Panc1 (cell line): ENCODE results near the gene NHSL1. TPM values are rescaled to one million over a fixed set of nuclear protein-coding genes. Genes with fewer than 3 reads are reported as not detected.
A peak's percentile ranks its signal among the peaks of the same experiment; 100 is the strongest.

Source experiments
- ATAC-seq: fragments of 200-7000 bp; cut with Tn5 transposase; 2 replicates; pipeline ENCODE4 v1.9.1; 2020; ENCODE audit warnings: mild to moderate bottlenecking, moderate library complexity
- BruUV-seq: library from RNA; stranded (reverse); fragments of 400-500 nt; replicated peaks from 2 replicates; lab custom pipeline; 2021; lab: Mats Ljungman, UMichigan
- CTCF ChIA-PET: fragments of 300-600 bp; sonication (Branson Sonifier 250); formaldehyde crosslinking; loops from one replicate; lab custom pipeline; 2022; ENCODE audit warnings: antibody characterized with exemption; lab: Charles Lee
- POLR2A ChIA-PET: fragments of 300-600 bp; sonication (Branson Sonifier 250); formaldehyde crosslinking; loops from one replicate; lab custom pipeline; 2022; ENCODE audit warnings: antibody characterized with exemption; lab: Charles Lee
- DNase-seq: peaks from one replicate; pipeline ENCODE4 v3.0.0-alpha.2; 2010; ENCODE audit warnings: low read depth, low spot score
- H3K27ac ChIP-seq: 2 replicates; pipeline ENCODE4 v1.5.1; 2011; ENCODE audit warnings: mild to moderate bottlenecking, low read length, inconsistent platforms
- H3K27me3 ChIP-seq: fragments of 200-500 bp; sonication (Bioruptor generic); 2 replicates; pipeline ENCODE4 v1.6.0; 2014; ENCODE audit warnings: low read length, inconsistent platforms; ENCODE audit not compliant: control insufficient read depth, insufficient read depth
- H3K36me3 ChIP-seq: fragments of 200-500 bp; sonication (Bioruptor generic); 2 replicates; pipeline ENCODE4 v1.5.1; 2014; ENCODE audit warnings: inconsistent platforms, mild to moderate bottlenecking, low read length, moderate library complexity; ENCODE audit not compliant: control insufficient read depth, insufficient read depth
- H3K4me1 ChIP-seq: 2 replicates; pipeline ENCODE4 v1.5.1; 2011; ENCODE audit warnings: inconsistent platforms, mild to moderate bottlenecking, low read length, moderate library complexity; ENCODE audit not compliant: control insufficient read depth, insufficient read depth
- H3K4me3 ChIP-seq, 2 experiments: 2 replicates each; pipeline ENCODE4 v1.5.1; 2011 to 2012; ENCODE audit warnings: low read depth in 2 of 2, low read length in 2 of 2, mild to moderate bottlenecking in 2 of 2, inconsistent platforms in 1 of 2, moderate library complexity in 1 of 2
- H3K9me3 ChIP-seq: fragments of 200-500 bp; sonication (Bioruptor generic); 2 replicates; pipeline ENCODE4 v1.5.1; 2014; ENCODE audit warnings: low read depth, mild to moderate bottlenecking, inconsistent platforms, low read length, moderate library complexity; ENCODE audit not compliant: control insufficient read depth, insufficient read depth
- CTCF ChIP-seq: fragments of 450-650 bp; IDR thresholded peaks from 2 replicates; pipeline ENCODE4 v1.5.1; 2017; ENCODE audit warnings: mild to moderate bottlenecking
- POLR2AphosphoS5 ChIP-seq: IDR thresholded peaks from 2 replicates; pipeline ENCODE4 v1.6.1; 2012; ENCODE audit warnings: mild to moderate bottlenecking, low read depth, low read length, moderate library complexity
- REST ChIP-seq, 2 experiments: IDR thresholded peaks; 2 replicates each; pipeline ENCODE4 v1.6.1; 2011 to 2012; ENCODE audit warnings: low read depth in 2 of 2, control low read depth in 1 of 2, low read length in 1 of 2, mild to moderate bottlenecking in 1 of 2, moderate library complexity in 1 of 2; ENCODE audit not compliant: insufficient read depth in 1 of 2
- SIN3A ChIP-seq: IDR thresholded peaks from 2 replicates; pipeline ENCODE4 v1.6.1; 2012; ENCODE audit warnings: low read depth, mild to moderate bottlenecking, low read length, moderate library complexity, borderline replicate concordance; ENCODE audit not compliant: insufficient read depth
- TCF7L2 ChIP-seq: IDR thresholded peaks from 2 replicates; pipeline ENCODE4 v1.6.1; 2011; ENCODE audit warnings: mild to moderate bottlenecking, low read depth, low read length, inconsistent platforms
- in situ Hi-C: cut with HindIII; loops from 2 replicates; pipeline ENCODE4 v1.10.0; 2016; ENCODE audit warnings: low sequenced_read_pairs, low pct_unique_long_range_greater_than_20kb
- intact Hi-C: fragments of 100-400 bp; cut with micrococcal nuclease; formaldehyde crosslinking; loops from one replicate; pipeline ENCODE4 v1.10.0; 2022; ENCODE audit not compliant: unreplicated experiment
- total RNA-seq: library from RNA; stranded (reverse); gene quantifications from one replicate; pipeline ENCODE4 v1.2.1, GENCODE V29; 2021; ENCODE audit not compliant: unreplicated experiment

NHSL1 gene
- total RNA-seq, 1 experiment from 2014 or later = 20.6 TPM

GRCh38 chr6:138404666-138405337 lies 94.5 kb downstream of the NHSL1 start:
- BruUV-seq = no TSS peak
- ATAC-seq = no peak; the same call in 1 of the 2 replicates
- no peak for DNase-seq

More at GRCh38 chr6:138404666-138405337, 94.5 kb downstream of the NHSL1 start:
- CTCF ChIA-PET = no interaction called here
- no peaks in the 10 kb centered on the region for H3K9me3 ChIP-seq
- peak overlapping the region; percentile 81 for H3K27ac ChIP-seq
- intact Hi-C loops (loop anchor here (5.0 kb wide), 1 partner anchor 288 kb away; no protein-coding TSS in a partner anchor), in situ Hi-C loops (no loop called here)
- H3K27me3 ChIP-seq = no peaks in the 10 kb centered on the region
- POLR2A ChIA-PET = no interaction called here
- TF ChIP-seq SIN3A = no peak
- no peak for TF ChIP-seq TCF7L2
- TF ChIP-seq REST (IDR thresholded peaks at IDR 0.05; ENCODE audit: insufficient read depth in 1 of 2, low read depth in 2 of 2, low read length in 1 of 2) = no peak
- TF ChIP-seq CTCF = no peak
- TF ChIP-seq POLR2AphosphoS5 = no peak
- peak overlapping the region; percentile 79 to 92 for H3K4me3 ChIP-seq
- H3K4me1 ChIP-seq = peaks cover 6% of the 10 kb centered on the region
- H3K36me3 ChIP-seq = peaks cover 18% of the 10 kb centered on the region
